22Rv1 (cell line): ENCODE data around the gene ADAMTS9.

Source experiments
- H3K27ac ChIP-seq: fragments of 450-650 bp; 2 replicates; pipeline ENCODE4 v1.5.1; 2017
- CTCF ChIP-seq: fragments of 450-650 bp; IDR thresholded peaks from 2 replicates; pipeline ENCODE4 v1.5.1; 2017; ENCODE audit warnings: mild to moderate bottlenecking
- ZFX ChIP-seq: fragments of 450-650 bp; IDR thresholded peaks from 2 replicates; pipeline ENCODE4 v1.6.1; 2017; ENCODE audit warnings: antibody characterized with exemption, borderline replicate concordance

The ADAMTS9 gene

DNA sequence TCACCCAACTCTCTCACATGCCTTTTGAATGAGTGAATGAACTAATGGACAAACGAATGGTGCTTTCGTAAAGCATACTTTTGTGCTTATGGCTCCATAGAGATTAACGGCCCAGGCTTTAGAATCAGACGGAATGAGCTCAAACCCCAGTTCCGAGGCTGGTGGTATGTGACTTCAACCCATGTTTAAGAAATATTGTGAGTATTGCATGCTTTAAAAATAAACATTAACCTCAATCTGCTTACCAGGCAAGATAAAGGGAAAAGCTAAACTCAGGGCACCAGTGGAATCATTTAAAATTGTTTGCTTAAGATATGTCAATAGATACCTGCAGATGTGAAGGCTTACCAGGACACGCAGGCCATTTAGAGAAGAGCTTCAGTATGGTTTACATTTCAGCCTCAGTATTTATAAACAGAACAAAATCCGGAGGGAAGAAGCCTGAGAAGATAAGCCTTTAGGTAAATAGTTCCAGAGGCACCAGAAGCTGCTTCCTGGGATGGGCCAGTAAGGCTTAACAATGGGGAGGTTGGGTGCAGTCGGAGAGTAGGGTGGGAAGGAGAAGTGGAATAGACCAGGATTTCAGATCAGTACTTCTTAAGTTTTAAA, 186.4 kb downstream of the ADAMTS9 start:
- peak overlapping the region; percentile 74 for H3K27ac ChIP-seq
- TF ChIP-seq CTCF (no peak), ZFX (no peak)

DNA sequence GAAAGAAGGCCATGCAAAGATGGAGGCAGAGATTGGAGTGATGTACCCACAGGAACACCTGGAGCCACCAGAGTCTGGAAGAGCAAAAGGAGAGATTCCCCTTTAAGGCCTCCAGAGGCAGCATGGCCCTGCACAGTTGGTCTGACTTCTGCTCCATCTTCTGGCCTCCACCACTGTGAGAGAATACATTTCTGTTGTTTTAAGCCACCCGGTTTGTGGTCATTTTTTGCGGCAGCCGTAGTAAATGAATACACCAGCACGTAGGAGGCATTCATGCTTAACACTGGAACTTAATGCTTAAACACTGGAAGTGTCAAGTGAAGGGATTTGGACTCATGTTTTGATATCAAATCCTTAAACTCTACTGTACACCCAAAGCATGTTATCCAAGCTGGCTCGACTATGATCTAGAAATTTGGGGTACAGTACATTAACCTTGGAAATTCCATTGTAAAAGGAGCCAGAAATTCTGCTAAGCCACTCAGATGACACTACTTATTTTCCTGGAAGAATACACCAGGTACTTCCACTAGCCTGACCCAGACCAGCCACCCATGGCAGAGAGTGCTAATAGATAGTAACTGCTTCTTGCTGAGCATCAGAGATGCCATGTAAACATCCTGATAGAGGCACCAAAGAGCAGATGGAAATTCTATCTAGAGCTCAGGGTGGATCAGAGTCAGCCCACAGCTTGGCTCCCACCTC, 190.9 kb downstream of the ADAMTS9 start:
- TF ChIP-seq CTCF (no peak), ZFX (no peak)
- no peak overlapping the region for H3K27ac ChIP-seq

- no peak overlapping the region for H3K27ac ChIP-seq
- TF ChIP-seq ZFX (no peak), CTCF (no peak)
Measured at GRCh38 chr3:64495781-64496334, 191.9 kb downstream of the ADAMTS9 start.

DNA sequence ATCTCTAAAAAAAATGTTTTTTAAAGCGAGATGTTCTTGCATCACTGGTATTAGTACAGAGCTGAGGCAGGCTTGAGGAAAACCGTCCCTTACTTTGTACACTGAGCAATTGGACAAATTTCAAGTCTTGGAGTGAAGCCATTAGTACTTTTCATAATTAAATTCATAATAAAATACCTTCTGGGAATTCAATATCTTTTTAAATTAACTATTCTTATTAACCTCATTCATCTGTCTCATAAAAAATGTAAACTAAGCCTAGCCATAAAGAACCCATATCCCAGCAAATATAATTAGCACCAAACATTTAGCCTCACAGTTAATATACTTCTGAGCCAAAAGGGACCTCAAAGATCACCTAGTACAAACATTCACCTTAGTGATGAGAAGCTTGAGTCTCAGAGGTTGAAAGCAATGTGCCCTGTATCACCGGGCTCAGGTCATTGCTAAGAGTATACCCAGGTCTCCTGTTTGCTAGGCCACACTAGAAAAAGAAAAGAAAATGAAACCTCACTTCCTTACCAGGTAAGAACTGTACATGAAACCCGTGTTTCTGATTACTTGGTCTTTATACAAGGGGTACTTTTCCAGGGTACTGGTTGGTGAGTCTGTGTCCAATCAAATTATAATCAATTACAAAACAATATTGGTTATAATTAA, 192.5 kb downstream of the ADAMTS9 start:
- no peak for TF ChIP-seq ZFX
- no peak for TF ChIP-seq CTCF
- H3K27ac ChIP-seq, result no peak overlapping the region

DNA sequence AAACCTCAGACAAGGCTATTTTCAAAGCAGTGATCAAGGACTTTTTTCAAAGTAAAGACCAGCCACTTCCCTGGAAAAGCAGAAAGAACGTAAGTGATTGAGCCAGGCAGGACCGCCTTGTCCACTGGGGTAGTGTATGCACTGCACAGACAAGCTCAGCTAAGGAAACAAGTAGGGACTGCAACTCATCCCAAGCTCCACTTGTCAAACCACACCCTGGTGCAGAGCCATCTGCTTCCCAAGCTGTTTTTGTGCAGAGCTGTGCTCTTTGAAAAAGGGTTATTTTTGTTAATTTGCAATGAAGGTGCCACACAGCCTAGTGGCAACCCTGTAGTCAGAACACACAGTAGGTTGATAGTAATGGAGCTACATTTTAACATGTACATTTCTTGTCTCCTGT, 193.3 kb downstream of the ADAMTS9 start:
- TF ChIP-seq ZFX, result no peak
- TF ChIP-seq CTCF, result no peak
- no peak overlapping the region for H3K27ac ChIP-seq

DNA sequence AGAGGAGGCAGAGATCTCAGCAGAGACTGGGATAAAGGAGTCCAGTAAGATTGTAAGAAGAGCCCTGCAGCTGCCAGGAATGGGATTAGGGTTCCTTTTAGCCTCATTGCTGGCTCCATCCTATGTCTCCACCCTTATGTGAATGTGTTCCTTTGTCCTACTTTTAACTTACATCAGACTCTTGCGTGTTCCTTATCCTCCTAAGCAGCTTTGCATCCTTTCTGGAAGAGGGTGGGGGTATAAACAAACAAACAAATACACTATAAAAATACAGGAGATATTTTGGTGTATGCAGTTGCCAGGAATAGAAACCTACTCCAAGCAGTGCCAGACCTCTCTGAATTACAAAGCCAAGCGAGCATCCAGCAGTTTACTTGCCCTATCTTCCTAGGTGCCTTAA, 194.7 kb downstream of the ADAMTS9 start:
- TF ChIP-seq ZFX (no peak), CTCF (no peak)
- no peak overlapping the region for H3K27ac ChIP-seq

DNA sequence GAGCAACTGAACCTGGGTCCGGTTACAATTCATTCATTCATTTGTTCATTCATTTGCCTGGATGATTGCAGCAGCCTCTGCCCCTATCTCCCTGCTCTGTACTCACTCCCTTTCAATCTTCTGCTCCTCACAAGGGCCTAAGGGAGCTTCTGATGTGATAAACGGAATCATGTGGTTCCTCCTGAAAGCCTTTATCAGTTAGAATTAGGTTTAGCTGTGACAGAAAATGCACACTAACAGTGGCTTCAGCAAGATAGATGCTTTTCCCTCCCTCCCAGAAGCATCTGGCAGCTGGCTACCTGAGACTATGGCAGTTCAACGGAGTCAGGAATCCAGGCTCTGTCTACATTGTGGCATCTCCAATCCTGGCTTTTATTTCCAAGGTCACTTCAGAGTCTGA, 196.0 kb downstream of the ADAMTS9 start:
- H3K27ac ChIP-seq, result no peak overlapping the region; the same call in 1 of the 2 replicates
- no peak for TF ChIP-seq ZFX
